Testis (tissue), 2 donors: Measurements from ENCODE around the gene CENPS.

Experiments
- CTCF ChIP-seq, 3 experiments: fragments of 450-650 bp in 2 of 3; fragments of 200-600 bp in 1 of 3; sonication (generic) in 1 of 3; IDR thresholded peaks; one replicate each; pipeline ENCODE4 v1.5.1; 2016 to 2019; ENCODE audit warnings: antibody characterized with exemption in 3 of 3, mild to moderate bottlenecking in 2 of 3, moderate library complexity in 1 of 3
- POLR2A ChIP-seq: fragments of 450-650 bp; IDR thresholded peaks from one replicate; pipeline ENCODE4 v1.6.1; 2017; ENCODE audit warnings: antibody characterized with exemption, mild to moderate bottlenecking, moderate library complexity

GRCh38 chr1:10384219-10384618, 46.0 kb upstream of the CENPS start:
- TF ChIP-seq POLR2A (no peak), CTCF (IDR thresholded peaks at IDR 0.05) (no peak)
